DND-41 (cell line): Measurements from ENCODE around the gene ABHD4.
"Not testable (repeated sequence)": the region's sequence is repeated elsewhere in the genome, so short reads cannot be mapped to it uniquely, and the experiment has no call there.

Experiments used
- ATAC-seq: fragments of 200-7000 bp; cut with Tn5 transposase; 3 replicates; pipeline ENCODE4 v1.9.1; 2021; ENCODE audit warnings: low read depth; ENCODE audit not compliant: insufficient read depth
- DNase-seq: peaks from one replicate; pipeline ENCODE4 v3.0.0-alpha.2; 2020
- H2AFZ ChIP-seq: 2 replicates; pipeline ENCODE4 v1.6.0; 2012; ENCODE audit warnings: low read depth, low read length
- H3K27ac ChIP-seq: 2 replicates; pipeline ENCODE4 v1.5.1; 2012; ENCODE audit warnings: low read length, inconsistent platforms
- H3K27me3 ChIP-seq: fragments of 200-600 bp; sonication (generic); 2 replicates; pipeline ENCODE4 v1.6.0; 2012; ENCODE audit warnings: low read length, mild to moderate bottlenecking, inconsistent platforms; ENCODE audit not compliant: insufficient read depth, poor library complexity
- H3K36me3 ChIP-seq: 2 replicates; pipeline ENCODE4 v1.5.1; 2012; ENCODE audit warnings: low read length, inconsistent platforms; ENCODE audit not compliant: insufficient read depth
- H3K4me1 ChIP-seq: 2 replicates; pipeline ENCODE4 v1.5.1; 2012; ENCODE audit warnings: mild to moderate bottlenecking, low read length; ENCODE audit not compliant: insufficient read depth
- H3K4me2 ChIP-seq: 2 replicates; pipeline ENCODE4 v1.6.0; 2012; ENCODE audit warnings: mild to moderate bottlenecking, moderate library complexity, low read length, inconsistent platforms; ENCODE audit not compliant: insufficient read depth
- H3K4me3 ChIP-seq, 2 experiments: fragments of 200-600 bp in 1 of 2; shearing (Covaris generic) in 1 of 2; 2 replicates each; pipeline ENCODE4 v1.5.1; 2012 to 2016; ENCODE audit warnings: inconsistent platforms in 2 of 2, low read length in 2 of 2, mild to moderate bottlenecking in 2 of 2, low read depth in 1 of 2, moderate library complexity in 1 of 2
- H3K79me2 ChIP-seq: 2 replicates; pipeline ENCODE4 v1.6.0; 2012; ENCODE audit warnings: low read length, inconsistent platforms; ENCODE audit not compliant: insufficient read depth
- H3K9ac ChIP-seq: 2 replicates; pipeline ENCODE4 v1.6.0; 2012; ENCODE audit warnings: low read depth, mild to moderate bottlenecking, inconsistent platforms, low read length, moderate library complexity
- H3K9me3 ChIP-seq: 2 replicates; pipeline ENCODE4 v1.5.1; 2012; ENCODE audit warnings: low read length, moderate library complexity, mild to moderate bottlenecking, inconsistent platforms; ENCODE audit not compliant: insufficient read depth, severe bottlenecking
- H4K20me1 ChIP-seq: 2 replicates; pipeline ENCODE4 v1.6.0; 2012; ENCODE audit warnings: low read length; ENCODE audit not compliant: insufficient read depth
- EZH2 ChIP-seq: IDR thresholded peaks from 3 replicates; pipeline ENCODE4 v1.6.1; 2012; ENCODE audit warnings: borderline replicate concordance, low read depth, mild to moderate bottlenecking, moderate library complexity, low read length, inconsistent platforms; ENCODE audit not compliant: severe bottlenecking
- TF ChIP-seq, protein P1 (sequence below): IDR thresholded peaks from 2 replicates; pipeline ENCODE4 v1.5.1; 2012; ENCODE audit warnings: borderline replicate concordance, low read length, moderate library complexity, mild to moderate bottlenecking; ENCODE audit not compliant: poor library complexity, severe bottlenecking; ENCODE audit errors: extremely low read depth

The ABHD4 gene

DNA sequence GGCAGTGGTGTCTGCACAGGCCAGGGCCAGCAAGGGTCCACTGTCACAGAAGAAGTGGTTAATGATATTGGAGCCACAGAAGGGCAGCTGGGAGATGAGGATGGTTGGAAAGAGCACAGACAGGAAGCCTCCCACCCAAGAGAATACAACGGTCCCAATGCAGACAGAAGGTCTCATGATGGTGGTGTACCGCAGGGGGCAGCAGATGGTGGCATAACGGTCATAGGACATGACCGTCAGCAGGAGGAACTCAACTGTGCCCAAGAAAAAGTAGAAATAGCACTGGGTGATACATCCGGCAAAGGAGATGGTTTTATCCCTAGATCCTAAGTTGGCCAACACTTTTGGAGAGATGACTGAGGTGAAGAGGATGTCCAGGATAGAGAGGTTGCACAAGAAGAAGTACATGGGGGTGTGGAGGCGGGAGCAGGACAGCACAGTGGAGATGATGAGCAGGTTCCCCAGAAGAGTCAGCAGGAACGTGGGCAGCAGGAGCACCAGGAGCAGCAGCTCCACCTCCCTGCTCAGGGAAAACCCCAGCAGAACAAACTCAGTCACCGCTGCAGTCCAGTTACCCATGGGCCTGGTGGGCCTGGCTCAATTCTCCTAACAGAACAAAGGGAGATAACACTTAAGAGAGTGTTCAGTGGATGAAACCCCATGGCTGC, 36.3 kb downstream of the ABHD4 start:
- H3K79me2 ChIP-seq, result no peaks in the 10 kb centered on the region
- no peaks in the 10 kb centered on the region for H4K20me1 ChIP-seq
- H3K27ac ChIP-seq, result no peak overlapping the region
- no peak for TF ChIP-seq EZH2
- TF ChIP-seq, protein P1, sequence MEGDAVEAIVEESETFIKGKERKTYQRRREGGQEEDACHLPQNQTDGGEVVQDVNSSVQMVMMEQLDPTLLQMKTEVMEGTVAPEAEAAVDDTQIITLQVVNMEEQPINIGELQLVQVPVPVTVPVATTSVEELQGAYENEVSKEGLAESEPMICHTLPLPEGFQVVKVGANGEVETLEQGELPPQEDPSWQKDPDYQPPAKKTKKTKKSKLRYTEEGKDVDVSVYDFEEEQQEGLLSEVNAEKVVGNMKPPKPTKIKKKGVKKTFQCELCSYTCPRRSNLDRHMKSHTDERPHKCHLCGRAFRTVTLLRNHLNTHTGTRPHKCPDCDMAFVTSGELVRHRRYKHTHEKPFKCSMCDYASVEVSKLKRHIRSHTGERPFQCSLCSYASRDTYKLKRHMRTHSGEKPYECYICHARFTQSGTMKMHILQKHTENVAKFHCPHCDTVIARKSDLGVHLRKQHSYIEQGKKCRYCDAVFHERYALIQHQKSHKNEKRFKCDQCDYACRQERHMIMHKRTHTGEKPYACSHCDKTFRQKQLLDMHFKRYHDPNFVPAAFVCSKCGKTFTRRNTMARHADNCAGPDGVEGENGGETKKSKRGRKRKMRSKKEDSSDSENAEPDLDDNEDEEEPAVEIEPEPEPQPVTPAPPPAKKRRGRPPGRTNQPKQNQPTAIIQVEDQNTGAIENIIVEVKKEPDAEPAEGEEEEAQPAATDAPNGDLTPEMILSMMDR, result no peak
- no peak overlapping the region for H3K9ac ChIP-seq
- no peak for DNase-seq
- ATAC-seq, result no peak
- no peak overlapping the region for H3K4me2 ChIP-seq
- no peaks in the 10 kb centered on the region for H3K36me3 ChIP-seq
- H3K4me3 ChIP-seq, result no peak overlapping the region
- peaks cover 7% of the 10 kb centered on the region for H3K27me3 ChIP-seq
- H2AFZ ChIP-seq, result no peak overlapping the region
- no peaks in the 10 kb centered on the region for H3K9me3 ChIP-seq
- no peaks in the 10 kb centered on the region for H3K4me1 ChIP-seq

DNA sequence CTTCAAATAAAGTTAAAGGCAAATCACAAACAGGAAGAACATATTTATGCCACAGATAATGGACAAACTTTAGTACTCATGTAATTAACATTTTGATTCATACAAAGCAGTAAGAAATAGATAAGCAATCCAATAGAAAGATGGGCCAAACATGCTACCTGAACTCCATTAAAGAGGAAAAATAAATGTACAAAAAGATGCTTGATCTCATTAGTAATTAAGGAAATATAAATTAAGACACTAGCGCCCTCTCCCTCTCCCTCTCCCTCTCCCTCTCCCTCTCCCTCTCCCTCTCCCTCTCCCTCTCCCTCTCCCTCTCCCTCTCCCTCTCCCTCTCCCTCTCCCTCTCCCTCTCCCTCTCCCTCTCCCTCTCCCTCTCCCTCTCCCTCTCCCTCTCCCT, 37.9 kb downstream of the ABHD4 start:
- H3K9ac ChIP-seq, H3K27me3 ChIP-seq, H3K4me2 ChIP-seq, H3K79me2 ChIP-seq, H3K36me3 ChIP-seq, DNase-seq, H3K4me1 ChIP-seq, H3K4me3 ChIP-seq, H3K27ac ChIP-seq, ATAC-seq, H2AFZ ChIP-seq, H4K20me1 ChIP-seq, H3K9me3 ChIP-seq: not testable (repeated sequence)

DNA sequence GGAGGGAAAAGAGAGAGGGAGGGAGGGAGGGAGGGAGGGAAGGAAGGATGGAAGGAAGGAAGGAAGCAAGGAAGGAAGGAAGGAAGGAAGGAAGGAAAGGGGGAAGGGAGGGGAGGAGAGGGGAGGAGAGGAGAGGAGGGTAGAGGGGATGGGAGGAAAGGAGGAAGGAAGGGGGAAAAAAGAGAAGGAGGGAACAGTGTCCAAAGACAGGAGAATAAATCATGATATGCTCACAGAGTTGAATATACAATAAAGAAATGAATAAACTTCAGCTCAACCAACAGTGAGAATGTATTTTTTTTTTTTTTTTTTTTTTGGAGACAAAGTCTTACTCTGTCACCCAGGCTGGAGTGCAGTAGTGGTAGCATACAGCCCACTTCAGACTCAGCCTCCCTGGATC, 42.1 kb downstream of the ABHD4 start:
- H3K4me1 ChIP-seq, result 0 out of 2 replicates have a peak, but pooled peaks cover 2% of the 10 kb centered on the region

DNA sequence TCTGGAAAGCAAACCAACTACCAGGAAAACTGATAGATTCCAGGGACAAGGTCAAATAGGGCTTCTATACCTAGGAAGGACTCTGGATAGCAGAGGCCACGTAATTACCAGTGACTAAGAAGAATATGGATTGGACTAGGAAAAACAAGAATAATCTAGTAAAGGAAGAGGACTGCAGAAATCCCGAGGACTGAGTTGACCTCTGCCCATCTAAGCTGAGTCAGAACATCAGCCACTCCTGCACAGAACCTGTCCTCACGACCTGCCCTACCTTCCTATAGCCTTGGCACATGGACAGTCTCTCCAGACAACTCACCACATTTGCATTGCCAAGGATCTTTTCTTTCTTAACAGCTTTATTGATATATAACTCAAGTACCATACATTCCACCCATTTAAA, 43.7 kb downstream of the ABHD4 start:
- Histone ChIP-seq H3K9ac (no peak overlapping the region), H3K36me3 (no peaks in the 10 kb centered on the region), H3K4me1 (peaks cover 4% of the 10 kb centered on the region; the same call in 1 of the 2 replicates), H4K20me1 (no peaks in the 10 kb centered on the region; the same call in 1 of the 2 replicates), H3K4me3 (no peak overlapping the region), H3K9me3 (no peaks in the 10 kb centered on the region), H3K4me2 (no peak overlapping the region), H3K79me2 (no peaks in the 10 kb centered on the region), H3K27ac (no peak overlapping the region), H3K27me3 (peaks cover 4% of the 10 kb centered on the region), H2AFZ (no peak overlapping the region)
- ATAC-seq, result no peak
- TF ChIP-seq, protein P1, result no peak
- TF ChIP-seq EZH2, result no peak
- DNase-seq, result no peak

More for the DNA sequence above, 42.1 kb downstream of the ABHD4 start:
- ATAC-seq (no peak), DNase-seq (no peak)
- no peaks in the 10 kb centered on the region for H3K79me2 ChIP-seq
- no peak overlapping the region for H3K4me3 ChIP-seq
- TF ChIP-seq, protein P1, result no peak
- H3K4me2 ChIP-seq, result no peak overlapping the region
- H3K36me3 ChIP-seq, result no peaks in the 10 kb centered on the region
- no peaks in the 10 kb centered on the region for H3K9me3 ChIP-seq
- H2AFZ ChIP-seq, result no peak overlapping the region
- H3K27me3 ChIP-seq, result peaks cover 4% of the 10 kb centered on the region
- H3K9ac ChIP-seq, result no peak overlapping the region
- H4K20me1 ChIP-seq, result no peaks in the 10 kb centered on the region; the same call in 1 of the 2 replicates
- H3K27ac ChIP-seq, result no peak overlapping the region
